Skeletal muscle tissue (tissue), 4 donors: ENCODE measurements around the gene AJAP1. TPM values are rescaled to one million over a fixed set of nuclear protein-coding genes. Genes with fewer than 3 reads are reported as not detected.

Source experiments
- H3K27ac ChIP-seq: one replicate; pipeline ENCODE4 v1.7.0; 2013; ENCODE audit warnings: mild to moderate bottlenecking, low read depth, low read length, inconsistent platforms
- H3K27me3 ChIP-seq, 3 donors: one replicate each; pipeline ENCODE4 v1.7.0; 2013; ENCODE audit warnings: low read length in 3 of 3; ENCODE audit not compliant: control insufficient read depth in 3 of 3, insufficient read depth in 3 of 3
- H3K36me3 ChIP-seq, 3 donors: one replicate each; pipeline ENCODE4 v1.7.0; 2013; ENCODE audit warnings: low read length in 3 of 3; ENCODE audit not compliant: control insufficient read depth in 3 of 3, insufficient read depth in 3 of 3
- H3K4me1 ChIP-seq, 3 donors: one replicate each; pipeline ENCODE4 v1.7.0; 2013; ENCODE audit warnings: low read length in 3 of 3, mild to moderate bottlenecking in 3 of 3; ENCODE audit not compliant: control insufficient read depth in 3 of 3, insufficient read depth in 3 of 3
- H3K4me3 ChIP-seq, 3 donors: one replicate each; pipeline ENCODE4 v1.7.0; 2013; ENCODE audit warnings: low read length in 3 of 3
- H3K9ac ChIP-seq, 3 donors: one replicate each; pipeline ENCODE4 v1.7.0; 2013; ENCODE audit warnings: low read length in 3 of 3, mild to moderate bottlenecking in 3 of 3, moderate library complexity in 2 of 3, low read depth in 1 of 3
- H3K9me3 ChIP-seq, 3 donors: one replicate each; pipeline ENCODE4 v1.7.0; 2013; ENCODE audit warnings: low read length in 3 of 3; ENCODE audit not compliant: control insufficient read depth in 3 of 3
- total RNA-seq: library from RNA; depleted of rRNA; stranded (reverse); fragments of >200 nt; gene quantifications from one replicate; pipeline ENCODE4 v1.2.3, GENCODE V29; 2014
- donor health status: Osteomylitis.

Gene AJAP1
- total RNA-seq, 1 donor from 2014 or later, result 0.52 TPM

GRCh38 chr1:4703646-4704045 is 49.2 kb downstream of the AJAP1 start:
- peaks cover 0 to 19% (median 13%) of the 10 kb centered on the region in 3 donors for H3K27me3 ChIP-seq

GRCh38 chr1:4708840-4709507 is 54.6 kb downstream of the AJAP1 start:
- H3K4me1 ChIP-seq, result no peaks in the 10 kb centered on the region
- no peak overlapping the region for H3K27ac ChIP-seq
- H3K27me3 ChIP-seq, result peaks cover 8 to 36% (median 10%) of the 10 kb centered on the region in 3 donors
- no peaks in the 10 kb centered on the region for H3K36me3 ChIP-seq
- H3K9ac ChIP-seq, result no peak overlapping the region
- no peak overlapping the region for H3K4me3 ChIP-seq
- no peaks in the 10 kb centered on the region for H3K9me3 ChIP-seq

More at GRCh38 chr1:4703646-4704045, 49.2 kb downstream of the AJAP1 start:
- no peaks in the 10 kb centered on the region for H3K36me3 ChIP-seq
- no peak overlapping the region for H3K4me3 ChIP-seq
- no peaks in the 10 kb centered on the region for H3K4me1 ChIP-seq
- no peak overlapping the region for H3K9ac ChIP-seq
- no peaks in the 10 kb centered on the region for H3K9me3 ChIP-seq
- H3K27ac ChIP-seq, result no peak overlapping the region

- Histone ChIP-seq H3K36me3 (no peaks in the 10 kb centered on the region), H3K4me1 (no peaks in the 10 kb centered on the region), H3K9me3 (no peaks in the 10 kb centered on the region), H3K9ac (no peak overlapping the region), H3K27ac (no peak overlapping the region), H3K27me3 (peaks cover 8 to 40% (median 10%) of the 10 kb centered on the region in 3 donors), H3K4me3 (no peak overlapping the region)
These were observed 55.2 kb downstream of the AJAP1 start for GRCh38 chr1:4709641-4710040.

- H3K36me3 ChIP-seq, result no peaks in the 10 kb centered on the region
- H3K4me3 ChIP-seq, result no peak overlapping the region
- no peak overlapping the region for H3K27ac ChIP-seq
- H3K9me3 ChIP-seq, result peaks cover 0 to 3% (median 0%) of the 10 kb centered on the region in 3 donors
- no peak overlapping the region for H3K9ac ChIP-seq
- H3K4me1 ChIP-seq, result no peaks in the 10 kb centered on the region
- peaks cover 8 to 39% (median 10%) of the 10 kb centered on the region in 3 donors for H3K27me3 ChIP-seq
These were observed 56.4 kb downstream of the AJAP1 start for GRCh38 chr1:4710592-4711415.

GRCh38 chr1:4711416-4712275 is 57.2 kb downstream of the AJAP1 start:
- peaks cover 4 to 39% (median 10%) of the 10 kb centered on the region in 3 donors for H3K27me3 ChIP-seq
- no peaks in the 10 kb centered on the region for H3K36me3 ChIP-seq
- peaks cover 0 to 3% (median 2%) of the 10 kb centered on the region in 3 donors for H3K9me3 ChIP-seq
- no peak overlapping the region for H3K4me3 ChIP-seq
- no peak overlapping the region for H3K27ac ChIP-seq
- no peaks in the 10 kb centered on the region for H3K4me1 ChIP-seq
- no peak overlapping the region for H3K9ac ChIP-seq

GRCh38 chr1:4713669-4714068 is 59.3 kb downstream of the AJAP1 start:
- Histone ChIP-seq H3K4me3 (no peak overlapping the region), H3K9me3 (peaks cover 0 to 3% (median 2%) of the 10 kb centered on the region in 3 donors), H3K27ac (no peak overlapping the region), H3K27me3 (peaks cover 4 to 39% (median 10%) of the 10 kb centered on the region in 3 donors), H3K36me3 (no peaks in the 10 kb centered on the region), H3K9ac (no peak overlapping the region), H3K4me1 (no peaks in the 10 kb centered on the region)

- Histone ChIP-seq H3K27ac (no peak overlapping the region), H3K9ac (no peak overlapping the region), H3K4me1 (no peaks in the 10 kb centered on the region), H3K4me3 (no peak overlapping the region), H3K27me3 (peaks cover 0 to 22% (median 9%) of the 10 kb centered on the region in 3 donors), H3K36me3 (no peaks in the 10 kb centered on the region), H3K9me3 (peaks cover 0 to 3% (median 2%) of the 10 kb centered on the region in 3 donors)
These were observed 62.0 kb downstream of the AJAP1 start for GRCh38 chr1:4716406-4716805.

GRCh38 chr1:4718071-4718470 is 63.7 kb downstream of the AJAP1 start:
- Histone ChIP-seq H3K9me3 (peaks cover 0 to 6% (median 5%) of the 10 kb centered on the region in 3 donors), H3K9ac (no peak overlapping the region), H3K4me1 (no peaks in the 10 kb centered on the region)

GRCh38 chr1:4723106-4723505 is 68.7 kb downstream of the AJAP1 start:
- Histone ChIP-seq H3K36me3 (no peaks in the 10 kb centered on the region), H3K27ac (no peak overlapping the region), H3K9me3 (peaks cover 0 to 4% (median 3%) of the 10 kb centered on the region in 3 donors), H3K9ac (no peak overlapping the region), H3K27me3 (peaks cover 0 to 15% (median 8%) of the 10 kb centered on the region in 3 donors), H3K4me3 (no peak overlapping the region), H3K4me1 (no peaks in the 10 kb centered on the region)

More at GRCh38 chr1:4718071-4718470, 63.7 kb downstream of the AJAP1 start:
- H3K36me3 ChIP-seq, result no peaks in the 10 kb centered on the region
- H3K27me3 ChIP-seq, result peaks cover 0 to 11% (median 9%) of the 10 kb centered on the region in 3 donors
- no peak overlapping the region for H3K27ac ChIP-seq
- H3K4me3 ChIP-seq, result no peak overlapping the region
